Tongue (tissue), 1 donor: ENCODE measurements around the gene MCM3AP. TPM values are rescaled to one million over a fixed set of nuclear protein-coding genes. Genes with fewer than 3 reads are reported as not detected.

Experiments used
- total RNA-seq: library from RNA; depleted of rRNA; stranded (reverse); fragments of >200 nt; gene quantifications from one replicate; pipeline ENCODE4 v1.2.3, GENCODE V29; 2014

MCM3AP gene
- total RNA-seq, 1 donor from 2014 or later, result 89.7 TPM

Other genes with a start within 250 kb of the MCM3AP start
- 888 TPM for gene COL6A2, start 187.5 kb downstream of the MCM3AP start, total RNA-seq
- 0.92 TPM for gene FTCD, start 130.0 kb downstream of the MCM3AP start, total RNA-seq
- 5.9 TPM for gene SPATC1L, start 101.2 kb downstream of the MCM3AP start, total RNA-seq
- 36.5 TPM for gene LSS, start 56.8 kb downstream of the MCM3AP start, total RNA-seq
- gene YBEY, start 731 bp upstream of the MCM3AP start, total RNA-seq, result 10.9 TPM
- gene C21orf58, start 38.3 kb upstream of the MCM3AP start, total RNA-seq, result 5.4 TPM
- gene PCNT, start 38.5 kb upstream of the MCM3AP start, total RNA-seq, result 149 TPM
- 36.1 TPM for gene DIP2A, start 173.3 kb upstream of the MCM3AP start, total RNA-seq